IPS-NIHi7 (cell line): ENCODE data around the gene SLC38A4.
"Not testable (repeated sequence)": the region's sequence is repeated elsewhere in the genome, so short reads cannot be mapped to it uniquely, and the experiment has no call there.

Experiments used
- DNase-seq: peaks from one replicate; pipeline ENCODE4 v3.0.0; 2012; ENCODE audit warnings: mixed read lengths; ENCODE audit errors: extremely low spot score

The SLC38A4 gene, protein sequence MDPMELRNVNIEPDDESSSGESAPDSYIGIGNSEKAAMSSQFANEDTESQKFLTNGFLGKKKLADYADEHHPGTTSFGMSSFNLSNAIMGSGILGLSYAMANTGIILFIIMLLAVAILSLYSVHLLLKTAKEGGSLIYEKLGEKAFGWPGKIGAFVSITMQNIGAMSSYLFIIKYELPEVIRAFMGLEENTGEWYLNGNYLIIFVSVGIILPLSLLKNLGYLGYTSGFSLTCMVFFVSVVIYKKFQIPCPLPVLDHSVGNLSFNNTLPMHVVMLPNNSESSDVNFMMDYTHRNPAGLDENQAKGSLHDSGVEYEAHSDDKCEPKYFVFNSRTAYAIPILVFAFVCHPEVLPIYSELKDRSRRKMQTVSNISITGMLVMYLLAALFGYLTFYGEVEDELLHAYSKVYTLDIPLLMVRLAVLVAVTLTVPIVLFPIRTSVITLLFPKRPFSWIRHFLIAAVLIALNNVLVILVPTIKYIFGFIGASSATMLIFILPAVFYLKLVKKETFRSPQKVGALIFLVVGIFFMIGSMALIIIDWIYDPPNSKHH

DNA sequence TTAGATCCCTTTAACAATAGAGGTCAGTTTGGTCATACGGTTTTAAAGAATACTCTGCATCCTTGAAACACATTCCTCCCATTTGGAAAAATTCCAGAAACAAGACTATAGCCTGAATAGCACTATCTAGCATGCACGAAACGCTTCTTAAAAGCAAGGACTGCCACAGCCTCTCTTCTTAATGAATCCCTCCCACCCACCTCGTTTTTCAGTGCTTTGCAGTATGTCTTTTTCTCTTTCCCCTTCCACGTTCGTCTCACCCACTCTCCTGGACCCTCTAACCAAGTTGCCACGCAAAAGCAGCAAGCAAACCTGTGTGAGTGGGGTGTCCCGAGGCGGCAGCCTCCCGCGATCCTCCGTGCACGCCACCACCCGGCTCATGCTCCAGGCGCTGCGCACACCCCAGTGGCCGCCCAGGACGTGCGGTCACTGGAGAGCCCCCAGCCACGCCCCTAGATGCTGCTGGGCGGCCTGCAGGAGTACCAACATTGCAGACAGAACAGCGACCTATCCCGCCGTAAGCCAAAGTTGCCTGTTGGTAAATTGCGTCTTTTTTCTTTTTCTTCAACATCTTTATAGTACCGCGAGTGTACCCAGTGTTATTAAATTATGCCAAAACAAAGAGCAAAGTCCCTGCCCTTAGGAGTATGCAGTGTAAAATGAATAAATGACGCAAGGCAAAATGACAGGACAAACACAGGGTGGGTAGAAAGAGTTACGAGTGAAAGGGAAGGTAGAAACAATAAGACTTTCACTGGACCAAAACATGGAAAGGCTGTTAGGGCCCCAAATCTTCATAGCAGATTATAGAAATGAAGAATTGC is at the start of gene SLC38A4:
Gene SLC38A4, minus strand, starts transcription at position 407 of the 824 bp plus-strand sequence. CDS start 32,926 bp downstream, outside the sequence.
- peak; percentile 76 for DNase-seq

DNA sequence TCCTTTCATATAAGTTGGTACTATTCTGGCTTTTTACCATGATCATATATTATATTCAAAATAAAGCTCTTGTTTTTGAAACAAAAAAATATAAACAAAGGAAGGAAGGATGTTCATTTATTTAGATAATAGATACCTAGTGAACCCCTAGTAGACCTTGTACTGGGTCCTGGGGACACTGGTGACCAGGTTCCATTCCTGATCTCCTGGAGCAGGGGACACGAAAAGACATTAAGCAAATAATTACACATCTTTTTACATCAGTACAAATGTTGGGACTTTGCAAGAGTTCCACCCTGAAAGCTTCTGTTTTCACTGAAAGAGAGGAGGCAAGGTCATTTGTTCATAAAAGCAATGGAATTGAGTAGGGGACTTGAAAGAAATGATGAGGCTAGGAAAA is 49.3 kb upstream of the SLC38A4 start:
- no peak for DNase-seq

DNA sequence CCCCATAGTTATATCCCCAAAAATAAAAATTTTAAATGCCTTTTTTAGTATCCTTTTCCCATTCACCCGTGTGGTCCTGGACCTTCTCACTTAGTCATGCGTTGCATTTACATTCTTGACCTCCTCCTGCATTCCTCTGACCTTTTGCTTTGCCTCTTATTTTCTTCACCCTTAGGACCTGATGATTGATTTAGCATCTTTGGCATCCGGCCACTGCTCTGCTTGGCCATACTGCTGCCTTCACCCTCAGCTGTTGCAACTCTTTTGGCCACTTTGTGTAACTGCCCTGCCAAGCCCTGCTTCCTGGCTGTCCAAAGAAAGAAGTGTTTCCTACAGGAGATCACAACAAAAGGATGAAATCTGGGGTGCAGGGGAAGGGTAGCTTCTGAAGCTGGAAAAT is 48.8 kb upstream of the SLC38A4 start:
- no peak for DNase-seq

DNA sequence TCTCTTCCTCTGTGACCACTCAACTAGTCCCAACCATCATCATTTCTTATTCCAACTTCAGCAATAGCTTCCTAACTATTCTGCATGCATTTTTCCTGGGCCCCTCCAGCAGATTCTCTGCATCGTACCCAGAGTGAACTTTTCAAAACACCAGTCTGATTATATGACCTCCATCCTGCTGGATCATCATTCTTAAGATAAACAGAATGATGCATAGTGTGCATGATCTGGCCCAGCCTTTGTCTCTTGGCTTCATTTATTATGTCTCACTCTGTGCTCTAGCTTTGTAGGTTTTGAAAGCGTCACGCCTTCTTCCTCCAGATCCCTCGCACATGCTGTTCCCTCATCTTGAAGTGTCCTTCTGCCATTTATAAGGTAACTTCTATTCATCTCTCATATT is 46.3 kb upstream of the SLC38A4 start:
- DNase-seq = no peak

DNA sequence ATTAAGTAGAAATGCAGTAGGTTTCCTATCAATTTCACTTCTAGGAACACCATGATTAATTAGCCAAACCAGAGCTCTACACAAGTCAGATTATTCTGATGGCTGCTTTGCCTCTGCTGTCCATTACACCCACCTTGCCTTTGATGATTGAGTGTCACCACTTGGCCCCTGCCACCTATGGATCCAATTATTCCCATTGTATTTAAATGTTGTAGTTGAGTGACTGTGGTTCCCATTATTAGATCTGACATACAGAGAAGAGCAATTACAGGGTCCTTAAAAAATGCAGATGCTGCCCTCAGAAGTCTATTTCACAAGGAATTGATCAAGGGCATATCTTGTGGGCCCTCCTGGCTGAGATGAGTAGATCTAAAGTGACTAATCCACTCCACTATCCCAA is 39.5 kb upstream of the SLC38A4 start:
- DNase-seq = no peak

DNA sequence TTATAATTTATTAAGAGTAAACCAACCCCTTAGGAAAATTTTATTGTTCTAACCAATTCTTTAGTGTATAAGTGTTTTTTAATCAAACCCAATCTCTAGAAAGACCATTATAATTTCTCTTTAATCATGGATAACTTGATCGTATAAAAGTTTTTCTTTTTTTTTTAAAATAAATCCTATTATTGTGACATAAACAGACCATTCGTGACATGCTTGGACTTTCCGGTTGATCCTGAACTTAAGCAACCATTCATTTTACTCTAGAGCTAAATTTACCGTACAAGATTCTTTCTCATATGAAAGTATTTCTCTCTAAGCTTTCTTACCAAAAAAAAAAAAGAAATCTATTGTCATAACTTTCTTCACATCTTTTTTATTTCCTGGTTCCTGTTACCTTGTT is 32.6 kb upstream of the SLC38A4 start:
- DNase-seq = no peak

DNA sequence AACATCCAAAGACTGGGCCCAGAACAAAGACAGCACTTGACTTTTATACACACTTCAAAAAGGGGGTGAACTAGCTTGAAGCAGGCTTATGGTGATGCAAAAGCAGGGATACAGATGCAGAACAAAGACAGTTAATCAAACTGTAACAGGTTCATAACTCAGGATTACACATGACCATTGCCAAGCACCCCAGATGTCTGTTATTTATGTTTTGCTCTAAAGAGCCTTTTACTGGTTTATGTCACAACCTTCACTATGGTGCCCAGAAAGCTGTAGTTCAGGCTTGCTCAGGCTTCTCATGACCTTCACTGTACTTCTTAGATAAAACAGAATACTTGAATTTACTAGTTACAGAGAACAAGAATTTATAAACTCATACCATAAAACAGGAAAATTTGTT is 31.7 kb upstream of the SLC38A4 start:
- no peak for DNase-seq

DNA sequence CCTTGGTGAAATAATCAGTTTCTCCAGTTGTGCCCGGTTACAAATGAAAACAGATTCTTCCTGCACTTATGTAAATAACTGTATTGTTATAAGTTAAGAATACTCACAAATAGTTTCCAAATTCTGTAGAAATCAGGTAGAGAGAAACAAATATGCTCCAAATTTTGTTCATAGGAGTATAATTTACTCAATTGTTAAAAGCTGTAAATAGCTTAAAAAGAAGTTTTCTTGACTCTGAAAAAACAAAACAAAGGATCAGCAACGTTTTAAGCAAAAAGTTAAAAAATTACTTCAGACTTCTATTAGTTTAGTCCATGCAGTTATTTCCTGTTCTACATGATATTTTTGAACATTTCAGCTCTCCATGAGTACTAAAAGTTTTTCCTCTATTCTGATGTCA is 30.0 kb upstream of the SLC38A4 start:
- no peak for DNase-seq

DNA sequence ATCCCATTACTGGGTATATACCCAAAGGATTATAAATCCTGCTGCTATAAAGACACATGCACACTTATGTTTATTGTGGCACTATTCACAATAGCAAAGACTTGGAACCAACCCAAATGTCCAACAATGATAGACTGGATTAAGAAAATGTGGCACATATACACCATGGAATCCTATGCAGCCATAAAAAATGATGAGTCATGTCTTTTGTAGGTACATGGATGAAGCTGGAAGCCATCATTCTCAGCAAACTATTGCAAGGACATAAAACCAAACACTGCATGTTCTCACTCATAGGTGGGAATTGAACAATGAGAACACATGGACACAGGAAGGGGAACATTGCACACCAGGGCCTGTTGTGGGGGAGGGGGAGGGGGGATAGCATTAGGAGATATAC is 28.4 kb upstream of the SLC38A4 start:
- not testable (repeated sequence) for DNase-seq

DNA sequence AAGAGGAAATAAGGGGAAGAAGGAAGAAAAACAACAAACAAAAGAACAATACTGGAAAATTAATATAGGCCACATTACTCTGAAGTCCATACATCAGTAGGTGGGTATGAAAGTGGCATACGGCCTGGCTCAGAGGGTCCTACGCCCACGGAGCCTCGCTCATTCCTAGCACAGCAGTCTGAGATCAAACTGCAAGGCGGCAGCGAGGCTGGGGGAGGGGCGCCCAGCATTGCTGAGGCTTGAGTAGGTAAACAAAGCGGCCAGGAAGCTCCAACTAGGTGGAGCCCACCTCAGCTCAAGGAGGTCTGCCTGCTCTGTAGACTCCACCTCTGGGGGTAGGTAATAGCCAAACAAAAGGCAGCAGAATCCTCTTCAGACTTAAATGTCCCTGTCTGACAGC is 23.0 kb upstream of the SLC38A4 start:
- DNase-seq = not testable (repeated sequence)

DNA sequence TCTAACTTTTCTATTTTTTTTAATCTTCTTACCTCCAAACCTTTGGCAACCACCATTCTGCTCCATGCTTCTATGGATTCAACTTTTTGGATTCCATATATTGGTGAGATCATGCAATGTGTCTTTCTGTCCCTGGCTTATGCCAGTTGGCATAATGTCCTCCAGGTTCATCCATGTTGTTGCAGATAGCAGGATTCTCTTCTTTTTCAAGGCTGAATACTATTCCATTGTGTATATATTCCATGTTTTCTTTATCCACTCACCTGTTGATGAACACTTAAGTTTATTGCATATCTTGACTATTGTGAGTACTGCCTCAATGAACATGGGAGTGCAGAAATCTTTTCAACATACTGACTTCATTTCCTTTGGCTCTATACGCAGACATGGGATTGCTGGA is 21.2 kb upstream of the SLC38A4 start:
- no peak for DNase-seq

DNA sequence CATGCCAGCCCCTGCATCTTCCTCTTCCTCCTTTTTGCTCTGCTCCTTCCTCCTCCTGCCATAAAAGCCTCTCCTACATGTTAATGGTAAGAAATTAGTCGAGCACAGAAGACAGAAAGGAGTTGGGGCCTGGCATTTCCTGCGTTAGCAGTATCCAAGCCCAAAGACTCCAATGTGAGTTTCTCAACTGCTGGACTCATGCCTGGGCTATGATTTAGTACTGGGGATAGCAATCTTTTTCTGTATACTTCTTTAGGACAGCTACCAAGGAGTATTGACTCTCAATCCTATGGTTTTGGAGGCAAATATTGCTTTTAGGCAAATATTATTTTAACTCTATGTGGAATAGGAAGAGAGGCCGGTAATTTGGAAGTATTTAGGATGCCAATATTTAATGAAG is 18.0 kb upstream of the SLC38A4 start:
- no peak for DNase-seq

DNA sequence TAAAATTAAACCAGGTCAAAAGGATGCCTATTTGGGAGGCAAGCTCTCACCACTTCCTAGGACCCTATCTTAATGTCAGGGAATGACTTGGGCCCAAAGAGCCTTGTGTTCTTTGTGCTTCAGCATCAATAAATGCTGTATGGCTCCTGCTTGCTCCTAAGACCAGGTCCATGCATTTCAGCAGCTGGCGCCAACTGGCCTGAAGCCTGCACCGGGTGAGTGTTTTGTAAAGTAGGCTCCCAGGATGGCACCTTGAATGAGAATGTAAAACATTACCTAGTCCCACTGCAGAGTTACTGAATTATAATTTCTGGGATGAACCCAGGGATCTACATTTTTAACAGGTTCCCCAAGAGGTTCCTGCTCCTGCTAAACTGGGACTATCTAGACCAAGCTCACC is 16.1 kb upstream of the SLC38A4 start:
- no peak for DNase-seq

DNA sequence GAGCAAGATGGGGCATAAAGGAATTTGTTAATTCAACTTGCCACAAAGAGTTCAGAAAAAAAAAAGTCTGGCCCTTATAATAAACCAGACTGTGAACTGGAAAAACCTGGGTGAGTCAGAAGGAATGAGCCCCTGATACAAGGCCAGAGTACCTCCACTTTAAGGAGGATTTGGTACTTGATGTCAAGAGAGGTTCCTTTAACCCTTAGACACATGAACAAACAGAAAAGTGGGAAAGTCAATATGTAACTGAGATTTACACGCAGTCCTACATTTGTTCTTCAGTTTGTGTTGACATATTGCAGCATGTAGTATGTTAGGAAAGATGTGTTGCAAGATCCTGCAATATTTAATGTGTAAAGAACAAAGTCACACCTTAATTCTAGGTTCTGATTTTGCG is 14.2 kb upstream of the SLC38A4 start:
- DNase-seq = no peak

DNA sequence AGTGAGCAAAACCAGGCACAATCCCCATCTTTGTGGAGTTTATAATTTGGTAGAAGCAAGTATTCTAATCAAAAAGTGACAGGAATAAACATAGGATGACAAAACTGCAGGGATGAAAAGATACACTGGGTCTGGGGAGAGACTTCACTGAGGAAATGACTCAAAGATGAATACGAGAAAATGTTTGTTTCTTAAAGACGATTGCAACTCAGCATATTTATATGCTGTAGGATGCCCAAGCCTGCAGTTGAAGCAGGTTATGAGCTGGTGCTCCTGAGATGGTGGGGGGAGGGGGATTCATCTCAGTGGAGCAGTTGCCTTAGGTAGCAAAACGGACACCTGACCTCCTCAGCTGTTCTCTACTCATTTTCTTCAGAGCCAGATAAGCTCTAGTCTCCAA is 13.4 kb upstream of the SLC38A4 start:
- no peak for DNase-seq

DNA sequence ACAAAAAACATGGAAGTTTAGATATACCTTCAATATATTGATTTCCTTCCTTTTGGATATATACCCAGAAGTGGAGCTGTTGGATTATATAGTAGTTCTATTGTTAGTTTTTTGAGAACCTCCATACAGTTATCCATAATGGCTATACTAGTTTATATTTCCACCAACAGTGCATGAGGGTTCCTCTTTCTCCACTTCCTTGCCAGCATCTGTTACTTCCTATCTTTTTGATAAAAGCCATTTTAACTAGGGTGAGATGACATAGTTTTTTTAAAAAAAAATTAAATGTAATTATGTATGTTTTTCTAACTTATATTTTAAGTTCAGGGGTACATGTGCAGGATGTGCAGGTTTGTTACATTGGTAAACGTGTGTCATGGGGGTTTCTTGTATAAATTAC is 10.0 kb upstream of the SLC38A4 start:
- no peak for DNase-seq

DNA sequence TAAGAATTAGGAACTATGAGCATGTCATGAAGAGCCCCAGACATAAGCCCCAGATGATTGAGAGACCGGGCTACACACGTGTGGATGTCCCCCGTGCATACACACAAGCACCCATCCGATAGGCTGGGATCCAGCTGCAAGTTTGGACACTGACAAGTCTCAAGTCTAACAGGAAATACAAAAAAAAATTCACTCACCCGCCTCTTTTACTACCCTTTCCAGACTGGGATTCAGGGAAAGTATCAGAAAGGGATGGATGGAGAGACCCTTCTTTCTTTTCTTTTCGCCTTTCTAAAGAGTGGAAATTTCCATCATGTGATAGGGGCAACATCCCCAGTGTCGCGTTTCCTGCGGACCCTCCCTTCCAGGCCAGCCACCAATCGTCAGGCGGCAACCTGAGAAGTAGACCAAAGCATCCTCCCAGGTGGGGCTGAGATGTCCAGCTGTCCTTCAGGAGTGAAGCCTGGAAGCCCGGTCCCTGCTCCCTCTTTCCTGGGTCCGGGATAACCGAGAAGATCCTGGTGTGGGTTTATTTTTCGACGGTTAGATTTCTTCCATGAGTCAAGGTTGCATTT is 6.4 kb upstream of the SLC38A4 start:
- DNase-seq = peak; percentile 64

DNA sequence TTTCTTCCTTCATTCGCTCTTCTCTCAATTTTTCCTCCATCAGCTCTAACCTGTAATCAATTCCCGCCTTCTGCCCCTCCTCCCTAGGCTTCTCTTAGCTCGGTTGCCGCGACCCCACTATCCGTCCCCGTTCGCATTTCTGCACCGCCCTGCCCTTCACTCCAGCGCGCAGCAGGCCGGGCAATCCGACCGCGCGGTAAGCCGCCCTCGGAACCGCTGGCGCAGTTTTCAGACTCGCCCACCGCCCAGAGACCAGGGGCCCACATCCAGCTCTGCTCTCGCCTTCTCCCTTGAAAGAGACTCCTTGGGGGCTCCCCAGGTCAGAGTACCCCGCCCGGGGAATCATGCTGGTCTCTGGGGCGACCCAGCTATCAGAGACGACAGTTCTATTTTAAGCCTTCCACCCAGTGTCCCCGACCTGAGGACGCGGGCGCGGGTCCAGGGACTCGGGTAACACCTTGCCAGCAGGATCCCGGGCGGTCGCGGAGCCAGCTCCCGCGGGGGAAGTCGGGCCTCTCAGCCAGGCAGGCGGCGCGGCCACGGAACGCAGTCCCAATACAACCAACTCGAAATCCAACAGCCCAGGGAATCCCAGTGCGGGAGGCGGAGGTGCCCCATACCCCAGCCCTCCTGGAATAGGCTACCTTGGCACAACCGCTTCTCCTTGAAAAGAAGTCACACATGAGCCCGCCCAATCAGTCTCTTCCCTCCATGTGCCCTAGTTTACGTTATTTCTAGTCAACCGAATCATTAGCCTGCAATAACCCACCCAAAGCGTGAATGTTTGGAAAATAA is 5.7 kb upstream of the SLC38A4 start:
- peak; percentile 41 for DNase-seq

DNA sequence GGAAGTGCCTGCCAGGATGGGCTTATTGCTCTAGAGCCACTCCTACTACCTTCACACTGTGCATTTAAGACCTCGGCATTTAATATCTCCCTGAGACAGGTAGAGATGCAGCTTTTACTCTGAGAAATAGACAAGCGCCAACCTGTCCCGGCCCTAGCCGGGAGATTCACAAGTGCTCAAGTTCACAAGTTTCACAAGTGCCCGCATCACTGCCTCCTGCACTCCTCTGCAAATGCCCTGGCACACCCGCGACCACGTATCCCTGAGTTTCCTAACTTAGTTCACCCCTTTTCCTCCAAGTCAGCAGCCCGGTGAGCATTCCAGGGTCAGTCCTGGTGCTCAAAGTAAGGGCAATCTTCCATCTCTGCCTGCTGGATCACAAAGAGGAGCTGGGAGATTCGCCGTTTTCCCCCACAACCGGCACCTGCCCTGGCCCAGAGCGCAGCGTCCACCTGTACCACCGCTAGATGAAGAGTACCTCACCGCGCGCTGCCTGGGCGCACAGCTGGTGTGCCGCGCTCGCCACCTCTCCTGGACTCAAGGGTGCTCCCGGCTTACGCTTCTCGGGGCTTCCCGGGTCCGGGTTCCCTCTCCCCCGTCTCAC is 5.0 kb upstream of the SLC38A4 start:
- peak; percentile 36 for DNase-seq

DNA sequence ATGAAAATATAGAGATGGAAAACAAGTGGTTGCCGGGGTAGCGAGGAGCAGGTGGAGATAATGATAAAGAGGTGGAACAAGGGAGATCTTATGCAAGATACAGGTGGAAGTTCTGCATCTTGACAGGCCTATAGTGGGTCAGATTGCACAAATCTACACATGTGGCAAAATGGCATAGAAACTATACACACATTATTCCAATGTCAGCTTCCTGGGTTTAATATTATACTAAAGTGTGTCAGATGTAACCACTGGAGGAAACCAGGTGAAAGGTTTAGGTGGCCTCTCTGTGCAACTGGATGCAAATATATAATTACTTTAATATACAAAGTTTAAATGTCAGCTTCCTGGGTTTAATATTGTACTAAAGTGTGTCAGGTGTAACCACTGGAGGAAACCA is 1.1 kb downstream of the SLC38A4 start:
- DNase-seq = no peak

DNA sequence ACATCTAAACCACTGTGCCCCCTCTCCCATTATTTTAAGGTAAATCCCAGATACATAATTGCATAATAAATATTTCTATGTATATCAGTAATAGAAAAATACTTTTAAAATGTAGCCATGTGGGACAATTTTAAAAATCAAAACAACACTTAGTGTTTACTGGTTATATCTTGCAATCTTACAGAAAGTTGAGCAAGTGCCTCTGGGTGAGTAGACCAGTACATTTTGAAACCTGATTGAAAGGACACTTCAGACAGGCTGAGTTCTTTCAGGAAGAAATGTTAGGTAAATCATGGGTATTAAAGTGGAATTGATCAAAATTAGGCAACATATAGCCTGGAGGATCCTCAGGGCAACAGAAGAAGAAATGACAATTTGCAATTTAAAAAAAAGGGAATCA is 7.2 kb downstream of the SLC38A4 start:
- DNase-seq = no peak
